GM12892 (cell line): ENCODE data around the gene SYT13.

Source experiments
- POLR2AphosphoS5 ChIP-seq: IDR thresholded peaks from 2 replicates; pipeline ENCODE4 v1.6.1; 2011; ENCODE audit warnings: low read depth, low read length, control low read depth
- TAF1 ChIP-seq: IDR thresholded peaks from 2 replicates; pipeline ENCODE4 v1.6.1; 2011; ENCODE audit warnings: low read depth, mild to moderate bottlenecking, control low read depth, low read length, borderline replicate concordance

- TF ChIP-seq POLR2AphosphoS5 (no peak), TAF1 (no peak)
These were observed 66.7 kb downstream of the SYT13 start for GRCh38 chr11:45219411-45219810.
